Tibial nerve (tissue), 4 donors: ENCODE results near the gene KRTAP5-5.

Experiments
- EP300 ChIP-seq, 2 donors: sonication (generic); formaldehyde crosslinking; IDR thresholded peaks; one replicate each; pipeline ENCODE4 v1.6.1; 2017; ENCODE audit warnings: antibody characterized with exemption in 2 of 2, mild to moderate bottlenecking in 1 of 2
- POLR2A ChIP-seq, 2 donors: fragments of 450-650 bp; IDR thresholded peaks; one replicate each; pipeline ENCODE4 v1.6.1; 2017; ENCODE audit warnings: antibody characterized with exemption in 2 of 2, mild to moderate bottlenecking in 2 of 2, moderate library complexity in 2 of 2
- TF ChIP-seq, protein P1 (sequence below), 5 experiments: fragments of 200-600 bp in 3 of 5; fragments of 450-650 bp in 2 of 5; sonication (generic) in 3 of 5; IDR thresholded peaks; one replicate each; pipeline ENCODE4 v1.5.1; 2016 to 2019; ENCODE audit warnings: antibody characterized with exemption in 5 of 5, mild to moderate bottlenecking in 3 of 5, moderate library complexity in 2 of 5

DNA sequence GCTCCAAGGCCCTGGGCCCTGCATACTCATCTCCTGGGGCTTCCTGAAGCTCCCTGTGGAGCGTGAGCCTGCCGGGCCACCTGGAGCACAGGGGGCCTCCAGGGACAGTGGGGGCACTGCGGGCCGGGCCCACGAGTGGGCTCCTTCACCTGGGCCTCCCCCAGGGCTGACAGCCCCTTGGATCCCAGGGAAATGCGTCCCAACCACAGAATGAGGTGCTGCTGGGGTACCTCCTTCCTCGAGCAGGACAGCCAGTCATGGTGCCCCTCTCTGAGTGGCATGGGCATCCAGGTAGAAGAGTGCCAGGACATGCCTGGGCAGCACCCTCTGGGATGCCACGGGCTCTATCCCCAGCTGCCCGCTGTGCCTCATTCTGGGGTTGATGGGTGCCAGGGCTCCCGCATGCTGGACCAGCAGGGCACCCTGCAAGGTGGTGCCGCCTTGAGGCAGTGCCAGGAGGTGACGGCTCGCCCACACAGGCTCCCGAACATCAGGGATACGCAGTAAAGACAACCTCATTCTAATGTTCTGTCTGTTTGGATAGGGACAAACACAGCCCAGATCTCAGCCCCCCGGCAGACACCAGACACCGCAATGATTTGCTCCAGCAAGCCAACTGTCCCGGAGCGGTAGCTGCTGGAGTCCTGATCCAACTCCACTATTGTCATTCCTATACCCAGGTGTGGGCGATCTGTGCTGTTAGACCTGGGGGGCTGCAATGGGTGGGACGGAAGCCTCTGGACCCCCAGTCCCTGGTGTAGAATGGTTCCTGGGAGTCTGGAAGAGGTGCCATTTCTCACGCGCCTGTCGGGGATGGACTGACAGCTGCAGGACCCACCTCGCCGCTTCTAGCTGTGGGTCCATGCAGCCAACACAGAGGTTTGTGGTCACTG, 25.8 kb downstream of the KRTAP5-5 start:
- TF ChIP-seq, protein P1, sequence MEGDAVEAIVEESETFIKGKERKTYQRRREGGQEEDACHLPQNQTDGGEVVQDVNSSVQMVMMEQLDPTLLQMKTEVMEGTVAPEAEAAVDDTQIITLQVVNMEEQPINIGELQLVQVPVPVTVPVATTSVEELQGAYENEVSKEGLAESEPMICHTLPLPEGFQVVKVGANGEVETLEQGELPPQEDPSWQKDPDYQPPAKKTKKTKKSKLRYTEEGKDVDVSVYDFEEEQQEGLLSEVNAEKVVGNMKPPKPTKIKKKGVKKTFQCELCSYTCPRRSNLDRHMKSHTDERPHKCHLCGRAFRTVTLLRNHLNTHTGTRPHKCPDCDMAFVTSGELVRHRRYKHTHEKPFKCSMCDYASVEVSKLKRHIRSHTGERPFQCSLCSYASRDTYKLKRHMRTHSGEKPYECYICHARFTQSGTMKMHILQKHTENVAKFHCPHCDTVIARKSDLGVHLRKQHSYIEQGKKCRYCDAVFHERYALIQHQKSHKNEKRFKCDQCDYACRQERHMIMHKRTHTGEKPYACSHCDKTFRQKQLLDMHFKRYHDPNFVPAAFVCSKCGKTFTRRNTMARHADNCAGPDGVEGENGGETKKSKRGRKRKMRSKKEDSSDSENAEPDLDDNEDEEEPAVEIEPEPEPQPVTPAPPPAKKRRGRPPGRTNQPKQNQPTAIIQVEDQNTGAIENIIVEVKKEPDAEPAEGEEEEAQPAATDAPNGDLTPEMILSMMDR (IDR thresholded peaks at IDR 0.05) = no peak
- TF ChIP-seq POLR2A (IDR thresholded peaks at IDR 0.05) (no peak), EP300 (IDR thresholded peaks at IDR 0.05) (no peak)
